ENCODE measurements around the gene LHFPL6. TPM values are rescaled to one million over a fixed set of nuclear protein-coding genes. Genes with fewer than 3 reads are reported as not detected.
A peak's percentile ranks its signal among the peaks of the same experiment; 100 is the strongest.

LHFPL6 gene
- total and polyA plus RNA-seq, 12 donors: 41.5 to 65.8 (median 55.4) TPM

GRCh38 chr13:39371706-39372105, 231.3 kb downstream of the LHFPL6 start:
- peak in 2 of 8 donors; percentile 29 to 36 for ATAC-seq
- no peak overlapping the region for H3K27ac ChIP-seq
- 83 to 86% methylated on average over 5 of the region's 5 CpGs for WGBS, 2 donors

GRCh38 chr13:39370554-39370953, 232.4 kb downstream of the LHFPL6 start:
- ATAC-seq: peak; percentile 49 to 87 (median 72)
- peak overlapping the region in 4 of 10 donors; percentile 10 to 23 (median 22) for H3K27ac ChIP-seq
- no peak for TF ChIP-seq CTCF (IDR thresholded peaks at IDR 0.05)
- intact Hi-C loops (cut with DNase I): no loop called here
- DNase-seq: peak in 1 of 2 donors; percentile 37
- no peaks in the 10 kb centered on the region for H3K27me3 ChIP-seq
- no peaks in the 10 kb centered on the region for H3K9me3 ChIP-seq
- no peak overlapping the region for H3K4me3 ChIP-seq
- 41 to 59% methylated on average over 4 of the region's 4 CpGs for WGBS, 2 donors
- H3K4me1 ChIP-seq: peaks cover 9 to 74% (median 43%) of the 10 kb centered on the region in 9 donors
- no peaks in the 10 kb centered on the region for H3K36me3 ChIP-seq

More at GRCh38 chr13:39371706-39372105, 231.3 kb downstream of the LHFPL6 start:
- H3K4me3 ChIP-seq: no peak overlapping the region
- intact Hi-C loops (cut with DNase I): no loop called here
- H3K4me1 ChIP-seq: peaks cover 6 to 71% (median 42%) of the 10 kb centered on the region in 9 donors
- no peaks in the 10 kb centered on the region for H3K36me3 ChIP-seq
- no peaks in the 10 kb centered on the region for H3K27me3 ChIP-seq
- H3K9me3 ChIP-seq: no peaks in the 10 kb centered on the region
- TF ChIP-seq CTCF (IDR thresholded peaks at IDR 0.05): no peak
- no peak for DNase-seq

GRCh38 chr13:39370048-39370447, 232.9 kb downstream of the LHFPL6 start:
- Histone ChIP-seq H3K9me3 (no peaks in the 10 kb centered on the region), H3K36me3 (no peaks in the 10 kb centered on the region), H3K4me1 (peaks cover 10 to 77% (median 46%) of the 10 kb centered on the region in 9 donors), H3K27me3 (no peaks in the 10 kb centered on the region), H3K27ac (peak overlapping the region in 3 of 10 donors; percentile 22 to 23 (median 23)), H3K4me3 (no peak overlapping the region)
- intact Hi-C loops (cut with DNase I): no loop called here
- TF ChIP-seq CTCF (IDR thresholded peaks at IDR 0.05): no peak
- ATAC-seq (no peak), DNase-seq (no peak)
- WGBS, 2 donors: 78 to 85% methylated on average over 3 of the region's 3 CpGs

GRCh38 chr13:39369161-39369890, 233.7 kb downstream of the LHFPL6 start:
- H3K4me3 ChIP-seq: no peak overlapping the region
- no peaks in the 10 kb centered on the region for H3K9me3 ChIP-seq
- H3K27ac ChIP-seq: peak overlapping the region in 1 of 10 donors; percentile 23
- no peak for DNase-seq
- intact Hi-C loops (cut with DNase I): no loop called here
- 43 to 51% methylated on average over 1 of the region's 1 CpG for WGBS, 2 donors
- no peak for TF ChIP-seq CTCF (IDR thresholded peaks at IDR 0.05)
- no peaks in the 10 kb centered on the region for H3K27me3 ChIP-seq
- ATAC-seq: no peak
- no peaks in the 10 kb centered on the region for H3K36me3 ChIP-seq
- peaks cover 12 to 79% (median 53%) of the 10 kb centered on the region in 9 donors for H3K4me1 ChIP-seq

Measured in heart right ventricle (tissue), 16 donors.